HG02610 (cell line): ENCODE results near the gene ADAMTSL1.

Experiments used
- ATAC-seq: cut with Tn5 transposase; IDR thresholded peaks from one replicate; pipeline ENCODE4 v1.9.1; 2021; ENCODE audit warnings: mild to moderate bottlenecking, moderate library complexity; ENCODE audit not compliant: unreplicated experiment

Gene ADAMTSL1

DNA sequence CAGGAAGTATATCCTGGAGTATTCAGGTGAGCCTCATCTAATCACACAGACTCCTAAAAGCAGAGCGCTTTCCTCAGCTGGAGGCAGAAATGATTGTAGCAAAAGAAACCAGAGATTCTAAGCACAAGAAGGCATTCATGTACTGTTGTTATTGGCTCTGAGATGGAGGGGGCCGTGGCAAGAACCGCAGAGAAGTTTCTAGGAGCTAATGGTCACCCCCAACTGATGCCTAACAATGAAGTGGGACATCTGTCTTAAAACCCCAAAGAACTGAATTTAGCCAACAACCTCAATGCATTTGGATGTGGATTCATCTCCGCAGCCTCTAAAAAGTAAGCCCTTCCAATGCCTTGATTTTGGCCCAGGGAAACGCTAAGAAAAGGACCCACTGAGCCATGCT, 76.3 kb downstream of the ADAMTSL1 start:
- ATAC-seq: no peak

DNA sequence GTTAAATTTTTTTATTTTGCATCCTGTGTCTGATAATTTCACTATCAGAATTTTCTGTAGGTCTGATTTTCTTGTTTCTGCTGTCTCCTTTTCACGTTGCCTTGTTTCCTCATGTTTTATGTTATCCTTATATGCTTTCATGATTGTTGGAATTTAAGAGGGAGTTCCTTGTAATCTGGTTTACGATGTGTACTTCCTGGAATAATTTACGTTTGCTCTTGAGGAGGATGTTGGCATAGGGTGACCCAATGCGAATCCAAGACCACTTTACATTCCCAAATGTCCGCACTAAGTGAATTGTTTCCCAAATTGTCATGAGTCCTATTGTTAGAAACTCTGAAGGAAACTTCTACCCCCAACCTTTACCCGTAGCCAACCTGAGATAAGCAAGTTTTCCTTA, 80.3 kb downstream of the ADAMTSL1 start:
- ATAC-seq: no peak

DNA sequence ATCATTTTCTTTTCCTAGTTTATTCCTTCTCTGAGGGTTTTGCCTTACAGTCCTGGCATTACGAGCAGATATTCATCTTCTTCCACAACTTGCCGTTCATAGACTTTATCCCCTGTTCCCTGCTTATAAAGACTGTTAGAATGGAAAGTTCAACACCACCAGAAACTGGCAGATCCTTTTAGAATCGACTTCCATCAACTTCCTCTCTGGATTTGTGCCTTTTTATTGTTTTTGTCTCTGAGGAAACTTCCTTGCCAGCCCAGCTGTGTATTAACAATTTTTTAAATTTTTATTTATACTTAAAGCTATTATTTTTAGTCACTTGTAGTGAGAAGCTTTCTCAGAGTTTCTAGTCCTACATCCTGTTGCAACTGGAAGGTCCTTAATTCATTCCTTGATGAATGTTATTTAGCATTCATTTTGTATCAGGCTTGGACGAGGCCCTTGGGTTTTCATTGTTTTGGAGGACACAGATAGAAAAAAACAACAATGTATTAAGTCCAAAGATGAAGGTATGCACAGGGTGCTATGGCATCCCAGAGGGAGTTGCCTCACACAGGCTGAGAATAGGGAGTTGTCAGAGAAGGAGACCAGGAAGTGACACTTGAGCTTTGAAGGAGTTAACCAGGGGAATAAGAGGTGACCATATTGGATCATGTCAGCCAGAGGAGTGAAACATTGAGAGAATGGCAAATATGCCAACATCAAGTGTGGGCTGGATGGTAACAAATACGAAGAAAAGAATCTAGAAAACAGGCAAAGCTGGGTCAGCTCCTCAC, 81.3 kb downstream of the ADAMTSL1 start:
- no peak for ATAC-seq

DNA sequence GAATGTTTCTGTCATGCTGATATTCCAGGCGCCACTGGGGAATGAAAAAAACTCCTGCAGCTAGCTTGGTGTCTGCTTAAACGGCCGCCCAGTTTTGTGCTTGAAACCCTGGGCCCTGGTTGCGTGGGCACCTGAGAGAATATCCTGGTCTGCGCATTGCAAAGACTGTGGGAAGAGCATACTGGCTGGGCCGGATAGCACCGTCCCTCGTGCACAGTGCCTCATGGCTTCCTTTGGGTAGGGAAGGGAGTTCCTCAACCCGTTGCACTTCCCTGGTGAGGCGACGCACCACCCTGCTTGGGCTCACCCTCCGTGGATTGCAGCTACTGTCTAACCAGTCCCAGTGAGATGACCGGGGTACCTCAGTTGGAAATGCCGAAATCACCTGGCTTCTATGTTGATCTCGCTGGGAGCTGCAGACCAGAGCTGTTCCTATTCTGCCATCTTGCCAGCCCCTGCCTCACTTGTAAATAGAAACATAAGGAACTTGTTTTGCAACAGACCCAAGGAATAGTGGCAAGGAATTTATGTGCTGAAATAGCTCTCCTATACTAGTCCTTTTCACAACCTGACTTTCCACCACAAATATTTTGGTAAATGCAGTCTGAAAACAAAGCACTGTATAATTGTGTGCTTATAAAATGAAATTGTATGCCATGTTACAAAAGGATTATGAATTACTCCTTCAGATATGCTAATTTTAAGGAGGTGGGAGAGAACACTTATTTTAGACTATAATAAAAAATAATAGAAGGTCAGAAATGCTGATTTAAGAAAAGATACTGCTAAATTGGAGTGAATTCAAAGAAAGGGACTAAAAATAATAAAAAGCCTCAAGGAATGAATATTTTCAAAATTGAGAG, 90.3 kb downstream of the ADAMTSL1 start:
- ATAC-seq: no peak

DNA sequence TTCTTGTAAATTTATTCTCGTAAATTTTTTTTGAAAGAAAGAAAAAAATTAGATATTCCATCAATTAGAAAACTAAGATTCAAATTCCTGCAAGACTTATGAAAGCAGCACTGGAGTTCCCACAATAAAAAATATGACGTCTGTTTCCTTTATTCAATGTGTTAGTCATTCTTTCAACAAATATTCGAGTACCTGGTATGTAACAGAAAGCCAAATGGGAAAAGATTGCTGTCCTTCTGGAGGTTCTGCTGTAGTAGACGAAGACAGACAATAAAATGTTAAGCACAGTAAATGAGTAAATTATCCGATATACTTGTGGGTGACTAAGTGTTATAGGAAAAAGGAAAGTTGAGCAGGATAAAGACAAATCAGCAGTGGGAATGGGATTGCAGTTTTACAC, 92.2 kb downstream of the ADAMTSL1 start:
- no peak for ATAC-seq

DNA sequence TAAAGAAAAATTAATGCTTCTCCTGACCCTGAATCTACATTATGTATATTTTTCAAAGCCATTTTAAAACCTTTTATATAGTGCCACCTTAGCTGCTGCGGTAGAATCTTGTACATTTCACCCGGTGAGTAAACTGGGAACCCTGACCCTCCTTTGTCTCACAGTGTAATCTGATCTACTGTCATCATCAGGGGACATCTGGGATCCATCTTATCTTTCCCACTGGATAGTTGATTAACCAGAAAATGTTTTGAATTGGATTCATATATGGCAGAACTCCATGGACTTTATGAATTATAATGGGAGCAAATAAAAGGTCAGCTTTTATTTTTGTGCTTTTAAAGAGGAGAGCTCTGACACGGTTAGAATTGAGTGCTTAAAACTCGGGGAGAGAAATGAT, 95.0 kb downstream of the ADAMTSL1 start:
- no peak for ATAC-seq

DNA sequence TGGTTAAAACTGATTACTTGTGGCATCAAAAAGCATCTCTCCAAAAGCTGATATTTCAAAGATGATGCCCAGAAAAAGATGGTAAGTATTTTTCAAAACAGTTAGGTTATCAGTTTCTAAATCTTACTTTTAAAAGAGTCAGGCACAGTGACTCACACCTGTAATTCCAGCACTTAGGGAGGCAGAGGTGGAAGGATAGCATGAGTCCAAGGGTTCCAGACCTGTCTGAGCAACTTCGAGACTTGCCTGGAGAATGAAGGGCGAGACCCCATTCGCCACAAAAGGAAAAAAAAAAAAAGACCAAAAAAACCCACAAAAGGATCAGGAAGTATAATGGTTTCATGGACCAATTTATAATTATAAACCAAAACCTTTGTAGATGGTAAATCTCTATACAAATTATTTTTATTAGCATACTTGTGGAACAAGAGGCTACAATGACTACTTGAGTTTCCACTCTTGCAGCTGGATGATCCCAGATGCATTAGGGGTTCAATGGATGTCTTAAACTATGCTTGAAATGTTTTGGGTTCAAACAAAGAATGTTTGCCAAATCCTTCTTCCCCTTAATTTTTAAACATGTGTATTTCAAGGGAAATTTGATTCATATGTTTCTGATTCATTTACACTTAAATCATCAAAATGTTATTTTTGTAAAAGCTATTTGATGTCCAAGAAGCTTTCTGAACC, 96.1 kb downstream of the ADAMTSL1 start:
- ATAC-seq: no peak

DNA sequence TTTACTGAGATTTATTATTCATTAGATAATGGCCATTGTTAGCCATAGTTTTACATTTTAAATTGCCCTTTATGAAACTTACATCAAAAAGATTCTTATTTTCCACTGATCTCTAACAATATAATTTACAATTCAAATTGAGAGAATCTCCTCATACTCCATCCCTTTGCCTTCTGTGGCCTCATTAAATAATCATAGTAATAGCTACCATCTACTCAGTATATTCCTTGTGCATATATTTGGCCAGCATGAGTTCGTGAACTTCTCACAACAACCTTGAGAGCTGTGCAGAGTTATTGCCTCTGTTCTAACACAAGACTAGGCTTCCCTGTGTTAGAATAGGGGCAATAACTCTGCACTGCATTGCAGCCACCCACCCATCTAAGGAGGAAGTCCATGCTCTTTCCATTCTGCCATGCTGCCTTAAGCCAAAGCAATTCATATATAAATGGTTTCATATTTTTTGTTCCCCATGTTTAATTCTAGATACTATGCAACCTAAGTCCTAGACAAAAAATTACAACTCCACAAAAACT, 99.1 kb downstream of the ADAMTSL1 start:
- no peak for ATAC-seq

DNA sequence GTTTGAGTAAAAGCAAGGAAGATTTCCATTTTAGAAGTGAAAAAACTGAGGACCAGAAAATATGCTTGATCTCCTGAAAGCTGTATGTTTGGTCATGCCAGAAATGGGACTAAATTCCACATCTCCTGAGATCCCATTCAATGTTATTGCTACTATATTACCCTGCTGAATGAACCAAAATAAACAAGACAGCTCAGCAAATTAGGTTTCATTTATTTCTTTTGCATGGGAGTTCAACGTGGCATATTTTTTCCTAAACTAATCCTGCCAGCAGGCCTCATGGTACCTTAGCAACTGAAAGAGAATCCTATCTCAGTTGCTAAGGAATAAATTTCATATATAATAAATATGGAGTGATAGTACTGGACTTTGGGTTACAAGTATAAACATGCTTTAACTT, 101.7 kb downstream of the ADAMTSL1 start:
- no peak for ATAC-seq

DNA sequence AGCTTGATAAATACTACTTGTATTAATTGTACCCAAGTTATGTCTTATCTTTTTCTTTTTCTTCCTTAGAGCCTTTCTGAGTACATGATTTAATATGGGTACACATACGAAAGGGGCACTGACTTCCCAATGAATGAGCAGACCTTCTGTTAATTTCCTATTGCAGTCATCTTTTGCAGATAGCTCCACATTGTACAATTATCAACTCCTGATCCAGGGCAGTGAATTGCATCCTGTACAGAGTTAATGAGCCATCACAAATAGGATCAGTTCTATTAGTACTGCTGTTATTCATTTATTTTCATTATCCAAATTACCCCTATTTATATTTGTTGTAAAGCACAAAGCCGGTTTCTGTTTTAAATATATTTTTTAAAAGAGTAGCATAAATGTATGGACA, 105.6 kb downstream of the ADAMTSL1 start:
- no peak for ATAC-seq

DNA sequence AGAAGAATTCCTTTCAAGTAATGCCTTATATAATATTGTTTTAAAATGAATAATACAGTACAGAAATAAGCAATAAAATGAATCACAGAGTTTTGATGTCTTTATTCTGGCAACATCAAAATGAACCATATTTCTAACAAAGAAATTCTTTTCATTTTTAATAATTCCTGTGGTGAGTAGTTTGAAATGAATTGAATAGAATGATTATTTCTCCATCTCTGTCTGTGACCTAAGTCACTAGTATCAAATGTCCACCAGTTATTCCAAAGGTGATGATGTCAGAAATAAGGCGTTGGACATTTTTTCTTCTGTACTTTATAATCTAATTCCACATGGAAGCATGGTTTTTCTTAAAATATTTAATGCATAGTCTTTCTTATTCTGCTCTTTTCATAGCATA, 106.2 kb downstream of the ADAMTSL1 start:
- no peak for ATAC-seq

DNA sequence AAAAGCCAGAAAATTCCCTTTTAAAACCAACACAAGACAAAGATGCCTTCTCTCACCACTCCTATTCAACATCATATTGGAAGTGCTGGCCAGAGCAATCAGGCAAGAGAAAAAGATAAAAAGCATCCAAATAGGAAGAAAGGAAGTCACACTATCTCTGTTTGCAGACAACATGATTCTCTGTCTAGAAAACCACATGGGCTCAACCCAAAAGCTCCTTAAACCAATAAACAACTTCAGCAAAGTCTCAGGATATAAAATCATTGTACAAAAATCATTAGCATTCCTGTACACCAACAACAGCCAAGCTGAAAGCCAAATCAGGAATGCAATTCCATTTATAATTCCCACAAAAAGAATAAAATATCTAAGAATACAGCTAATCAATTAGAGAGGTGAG, 112.0 kb downstream of the ADAMTSL1 start:
- no peak for ATAC-seq

DNA sequence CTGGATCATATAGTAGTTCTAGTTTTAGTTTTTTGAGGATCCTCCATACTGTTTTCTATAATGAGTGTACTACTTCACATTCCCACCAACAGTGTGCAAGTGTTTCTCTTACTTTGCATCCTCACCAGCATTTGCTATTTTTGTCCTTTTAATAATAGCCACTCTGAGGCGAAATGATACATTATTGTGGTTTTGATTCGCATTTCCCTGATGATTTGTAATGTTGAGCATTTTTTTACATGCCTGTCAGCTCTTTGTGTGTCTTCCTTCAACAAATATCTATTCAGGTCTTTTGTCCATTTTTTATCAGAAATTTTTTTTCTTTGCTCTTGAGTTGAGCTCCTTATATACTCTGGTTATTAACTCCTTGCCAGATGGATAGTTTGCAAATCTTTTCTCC, 114.0 kb downstream of the ADAMTSL1 start:
- ATAC-seq: no peak

DNA sequence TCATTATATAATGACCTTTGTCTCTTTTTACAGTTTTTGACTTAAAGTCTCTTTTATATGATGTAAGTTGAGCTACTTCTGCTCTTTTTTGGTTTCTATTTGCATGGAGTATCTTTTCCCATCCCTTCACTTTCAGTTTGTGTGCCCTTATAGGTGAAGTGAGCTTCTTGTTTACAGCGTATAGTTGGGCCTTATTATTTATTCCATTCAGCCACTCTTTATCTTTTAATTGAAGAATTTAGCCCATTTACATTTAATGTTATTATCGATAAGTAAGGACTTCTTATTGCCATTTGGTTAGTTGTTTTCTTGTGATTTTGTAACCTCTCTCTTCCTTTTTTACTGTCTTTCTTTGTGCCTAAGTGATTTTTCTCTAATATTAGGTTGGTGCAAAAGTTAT, 117.3 kb downstream of the ADAMTSL1 start:
- no peak for ATAC-seq

DNA sequence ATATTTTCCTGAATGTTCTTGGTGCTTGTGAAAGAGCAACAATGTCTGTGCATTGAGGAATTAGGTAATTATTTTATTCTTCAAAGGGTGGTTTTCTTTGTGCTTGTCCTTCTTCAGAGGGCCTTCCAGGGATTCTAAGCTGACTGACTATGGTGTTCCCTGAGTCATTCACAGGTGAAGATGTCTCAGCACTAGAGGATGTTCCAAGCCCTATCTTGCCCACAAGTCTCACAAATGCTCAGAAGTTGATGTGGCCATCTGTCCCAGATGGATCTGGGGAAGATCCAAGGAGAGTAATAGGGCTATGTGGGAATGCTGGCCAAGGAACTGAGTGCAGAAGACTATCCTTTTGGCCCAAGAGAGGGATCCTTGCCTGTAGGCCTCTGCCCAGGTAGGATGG, 120.9 kb downstream of the ADAMTSL1 start:
- ATAC-seq: no peak

DNA sequence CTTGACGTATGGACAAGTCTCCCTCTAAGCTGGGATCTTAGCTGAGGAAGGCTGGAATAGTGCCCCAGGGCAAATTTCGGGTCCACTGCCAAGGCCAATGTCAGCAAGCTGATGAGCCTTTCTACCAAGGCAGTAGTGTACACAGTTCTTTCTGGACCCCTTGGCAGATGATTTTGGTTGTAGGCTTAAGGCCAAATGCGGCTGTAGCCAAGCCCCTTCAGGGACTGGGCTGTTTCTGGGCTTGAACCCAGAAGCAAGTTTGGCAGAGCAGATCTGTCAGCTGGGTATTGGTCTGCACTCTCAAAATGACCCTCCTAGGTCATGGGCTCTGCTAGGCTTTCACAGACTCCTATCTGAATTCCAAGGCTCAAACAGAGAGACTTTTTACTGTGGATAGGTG, 121.6 kb downstream of the ADAMTSL1 start:
- ATAC-seq: no peak

DNA sequence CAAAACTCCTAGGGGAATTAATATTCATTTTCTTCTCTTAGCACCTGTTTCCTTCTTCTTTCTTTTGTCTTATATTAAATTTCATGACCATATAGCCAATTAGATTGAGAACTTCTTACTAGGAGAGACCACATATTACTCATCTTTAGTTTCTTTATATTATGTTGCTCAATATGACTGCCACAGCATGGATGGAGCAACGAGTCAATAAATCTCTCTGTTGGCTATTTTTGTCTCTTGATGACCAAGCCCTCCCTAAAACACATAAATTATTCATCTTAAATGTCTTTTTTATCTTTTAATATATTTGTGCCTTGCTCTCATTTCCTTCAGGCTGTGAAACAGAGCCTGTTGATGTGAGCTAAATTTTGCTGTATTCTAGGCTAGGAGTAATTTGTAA, 123.0 kb downstream of the ADAMTSL1 start:
- no peak for ATAC-seq

DNA sequence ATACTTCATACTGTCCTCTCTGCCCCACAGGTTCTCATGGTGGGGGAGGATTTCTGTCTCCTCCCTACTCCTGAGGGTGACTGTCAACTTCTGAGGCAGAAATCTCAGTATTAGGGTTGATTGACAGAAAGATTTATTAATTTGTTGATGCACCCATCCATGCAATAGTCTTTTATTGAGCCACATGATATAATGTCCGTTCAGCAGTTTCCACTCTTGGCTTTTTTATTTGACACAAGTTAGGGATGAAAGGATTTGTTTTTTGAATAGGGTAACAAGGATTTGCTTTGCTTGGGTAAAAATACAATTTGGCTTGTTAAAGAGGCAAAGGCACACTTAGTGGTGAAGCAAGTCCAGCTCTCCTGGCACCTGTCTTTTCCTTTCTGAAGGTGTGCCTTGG, 125.0 kb downstream of the ADAMTSL1 start:
- ATAC-seq: no peak

DNA sequence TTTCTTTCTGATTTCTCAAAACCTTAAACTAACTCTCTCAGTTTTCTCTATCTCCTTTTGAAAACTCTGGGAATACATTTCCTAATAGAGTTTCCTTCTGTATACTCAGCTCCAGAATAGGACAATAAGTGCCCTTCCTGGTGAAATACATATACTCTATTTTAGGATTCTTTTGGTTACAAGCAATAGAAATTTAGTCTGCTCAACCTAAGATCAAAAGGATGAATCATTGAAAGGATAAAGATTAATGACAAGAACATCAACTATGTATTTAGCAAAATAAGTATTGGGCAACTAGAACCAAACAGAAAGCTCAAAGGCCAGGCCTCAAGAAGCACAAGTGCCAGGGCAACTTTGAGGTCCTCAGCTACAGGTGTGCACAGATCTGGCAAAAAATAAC, 127.1 kb downstream of the ADAMTSL1 start:
- no peak for ATAC-seq

DNA sequence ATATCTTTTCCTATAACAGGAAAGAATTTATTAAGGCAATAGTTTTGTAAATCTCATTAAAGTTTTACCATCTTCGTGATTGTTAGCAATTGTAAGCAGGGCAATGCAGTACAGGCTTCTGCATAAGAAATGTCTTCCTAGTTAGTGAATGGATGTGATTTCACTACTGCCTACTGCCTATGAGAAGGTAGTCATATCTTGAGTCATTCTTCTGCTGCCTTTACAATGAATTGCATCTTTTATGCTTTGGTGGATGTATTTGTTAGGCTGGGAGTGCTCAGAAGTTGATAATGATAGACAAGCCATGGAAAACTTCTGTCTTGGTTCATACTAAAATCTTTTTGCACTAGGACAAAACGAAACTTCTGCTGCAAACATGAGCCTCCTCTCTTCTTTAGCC, 128.0 kb downstream of the ADAMTSL1 start:
- no peak for ATAC-seq
